Type B pancreatic cell (in vitro differentiated cells): ENCODE data around the gene LMO4. TPM values are rescaled to one million over a fixed set of nuclear protein-coding genes. Genes with fewer than 3 reads are reported as not detected.

Source experiments
- DNase-seq: peaks from one replicate; pipeline ENCODE4 v3.0.0; 2021; ENCODE audit warnings: mixed read lengths; ENCODE audit not compliant: unreplicated experiment; ENCODE audit errors: extremely low spot score
- H3K27ac Mint-ChIP-seq: 2 replicates; pipeline ENCODE4 v1.8.0; 2021; ENCODE audit warnings: mild to moderate bottlenecking, mixed read lengths
- H3K27me3 Mint-ChIP-seq: 2 replicates; pipeline ENCODE4 v1.8.0; 2021; ENCODE audit warnings: mixed read lengths
- H3K36me3 Mint-ChIP-seq: 2 replicates; pipeline ENCODE4 v1.8.0; 2021; ENCODE audit warnings: mixed read lengths
- H3K4me1 Mint-ChIP-seq: one replicate; pipeline ENCODE4 v1.8.0; 2021; ENCODE audit warnings: mixed read lengths; ENCODE audit not compliant: unreplicated experiment
- H3K4me3 Mint-ChIP-seq: 2 replicates; pipeline ENCODE4 v1.8.0; 2021; ENCODE audit warnings: mild to moderate bottlenecking, mixed read lengths
- H3K9me3 Mint-ChIP-seq: 2 replicates; pipeline ENCODE4 v1.8.0; 2021; ENCODE audit warnings: mixed read lengths
- total RNA-seq: library from RNA; stranded (reverse); gene quantifications from 2 replicates; pipeline ENCODE4 v1.2.1, GENCODE V29; 2021; ENCODE audit warnings: low replicate concordance
- TF ChIP-seq, protein P1 (sequence below): fragments of 200-600 bp; sonication (generic); conservative IDR thresholded peaks from 2 replicates; pipeline ENCODE4 v1.5.0; 2021; ENCODE audit warnings: antibody characterized with exemption, mild to moderate bottlenecking

LMO4 gene
- total RNA-seq, 1 donor from 2014 or later = 114 TPM

DNA sequence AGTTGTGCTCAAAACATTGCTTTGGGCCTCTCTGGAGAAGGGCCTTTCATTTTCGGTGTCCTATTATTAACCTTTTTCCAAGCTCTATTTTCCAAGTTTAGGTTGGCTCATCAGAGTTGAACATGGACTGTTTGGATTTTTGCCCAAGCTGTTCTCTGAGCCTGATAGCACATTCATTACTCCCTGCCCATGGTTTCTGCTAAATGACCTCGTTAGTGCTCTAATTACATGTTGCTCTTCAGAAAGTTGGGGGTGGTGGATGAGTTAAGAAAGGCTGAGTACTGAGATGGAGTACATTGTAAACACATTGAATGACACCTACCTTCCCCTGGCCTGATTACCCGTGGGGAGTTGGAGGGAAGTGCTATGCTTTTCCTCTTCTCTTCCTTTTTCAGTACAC, 38.9 kb downstream of the LMO4 start:
- Mint-ChIP-seq H3K9me3 (peaks cover 7% of the 10 kb centered on the region), H3K4me1 (peaks cover 22% of the 10 kb centered on the region), H3K36me3 (peaks cover 11% of the 10 kb centered on the region), H3K27ac (no peak overlapping the region), H3K4me3 (no peak overlapping the region), H3K27me3 (no peaks in the 10 kb centered on the region)
- TF ChIP-seq, protein P1, sequence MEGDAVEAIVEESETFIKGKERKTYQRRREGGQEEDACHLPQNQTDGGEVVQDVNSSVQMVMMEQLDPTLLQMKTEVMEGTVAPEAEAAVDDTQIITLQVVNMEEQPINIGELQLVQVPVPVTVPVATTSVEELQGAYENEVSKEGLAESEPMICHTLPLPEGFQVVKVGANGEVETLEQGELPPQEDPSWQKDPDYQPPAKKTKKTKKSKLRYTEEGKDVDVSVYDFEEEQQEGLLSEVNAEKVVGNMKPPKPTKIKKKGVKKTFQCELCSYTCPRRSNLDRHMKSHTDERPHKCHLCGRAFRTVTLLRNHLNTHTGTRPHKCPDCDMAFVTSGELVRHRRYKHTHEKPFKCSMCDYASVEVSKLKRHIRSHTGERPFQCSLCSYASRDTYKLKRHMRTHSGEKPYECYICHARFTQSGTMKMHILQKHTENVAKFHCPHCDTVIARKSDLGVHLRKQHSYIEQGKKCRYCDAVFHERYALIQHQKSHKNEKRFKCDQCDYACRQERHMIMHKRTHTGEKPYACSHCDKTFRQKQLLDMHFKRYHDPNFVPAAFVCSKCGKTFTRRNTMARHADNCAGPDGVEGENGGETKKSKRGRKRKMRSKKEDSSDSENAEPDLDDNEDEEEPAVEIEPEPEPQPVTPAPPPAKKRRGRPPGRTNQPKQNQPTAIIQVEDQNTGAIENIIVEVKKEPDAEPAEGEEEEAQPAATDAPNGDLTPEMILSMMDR = no peak
- DNase-seq = no peak

DNA sequence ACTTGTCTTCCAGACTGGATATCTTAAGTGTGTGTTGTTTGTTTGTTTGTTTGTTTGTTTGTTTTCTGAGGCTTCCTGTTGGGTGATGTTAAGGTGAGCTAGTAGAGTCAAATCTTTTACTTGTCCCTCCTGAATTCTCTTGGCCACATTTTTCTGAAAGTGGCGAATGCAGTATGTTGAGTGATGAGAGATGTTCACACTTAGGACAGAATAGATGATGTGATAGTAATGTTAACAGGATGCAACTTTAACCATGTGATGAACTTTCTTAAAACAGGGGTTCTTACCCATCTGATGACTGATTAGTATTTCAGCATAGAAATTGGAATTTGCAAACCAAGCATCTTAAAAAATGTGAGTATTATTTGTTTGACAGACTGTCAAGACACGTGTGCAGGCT, 40.2 kb downstream of the LMO4 start:
- Mint-ChIP-seq H3K36me3 (peaks cover 11% of the 10 kb centered on the region), H3K4me3 (no peak overlapping the region), H3K4me1 (peaks cover 22% of the 10 kb centered on the region), H3K27ac (no peak overlapping the region), H3K9me3 (peaks cover 9% of the 10 kb centered on the region), H3K27me3 (no peaks in the 10 kb centered on the region)
- TF ChIP-seq, protein P1 = no peak
- DNase-seq = no peak

DNA sequence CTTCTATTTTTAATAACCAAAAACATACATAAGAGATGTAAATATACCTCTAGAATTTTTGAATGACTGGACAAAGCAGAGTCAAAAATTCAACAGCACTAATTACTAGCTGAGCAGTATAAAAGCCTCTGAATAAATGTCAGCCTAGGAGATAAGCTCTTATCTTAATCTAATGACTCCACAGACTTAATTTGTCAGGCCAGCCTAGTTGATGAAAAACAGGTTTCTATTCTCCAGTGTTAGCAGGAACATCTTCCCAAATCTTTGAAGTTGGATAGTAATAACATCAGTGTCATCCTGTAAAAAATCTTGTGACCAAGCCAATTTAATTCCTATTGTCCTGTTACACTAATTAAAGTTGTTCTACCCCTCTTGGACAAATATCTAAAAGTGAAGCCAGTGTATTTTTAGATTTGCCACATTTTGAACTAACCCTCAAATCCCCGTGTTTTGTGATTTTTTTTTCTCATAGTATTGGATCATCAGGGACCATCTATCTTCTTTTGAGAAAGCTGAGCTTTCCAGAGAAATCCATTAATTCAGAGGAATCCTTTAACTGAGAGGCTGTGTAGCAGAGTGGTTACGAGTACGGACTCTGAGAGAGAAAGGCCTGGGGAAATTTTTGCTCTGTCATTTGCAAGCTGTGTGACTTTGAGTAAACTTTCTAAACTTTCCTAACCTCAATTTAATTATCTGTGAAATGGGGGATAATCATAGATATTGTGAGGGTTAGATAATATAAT, 41.2 kb downstream of the LMO4 start:
- peaks cover 22% of the 10 kb centered on the region for H3K4me1 Mint-ChIP-seq
- no peak overlapping the region for H3K4me3 Mint-ChIP-seq
- TF ChIP-seq, protein P1 = no peak

DNA sequence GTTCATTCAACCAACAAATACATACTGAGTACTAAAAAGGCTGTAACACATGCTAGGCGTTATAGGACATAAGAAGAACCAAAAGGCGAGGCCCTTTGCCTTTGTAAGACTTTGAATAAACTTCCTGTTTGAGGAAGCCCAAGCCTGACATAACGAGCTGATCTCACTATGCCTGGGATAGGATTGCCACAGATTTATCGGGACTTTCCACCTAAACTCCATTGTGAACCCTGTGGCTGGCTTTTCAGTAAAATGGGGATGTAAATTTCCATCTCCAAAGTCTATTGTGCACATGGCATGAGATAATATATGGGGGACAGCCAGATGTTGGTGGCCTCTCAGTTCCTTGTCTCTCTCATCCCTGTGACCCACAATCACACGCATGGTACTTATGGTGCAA, 41.9 kb downstream of the LMO4 start:
- no peak overlapping the region for H3K4me3 Mint-ChIP-seq
- TF ChIP-seq, protein P1 = no peak
- no peak overlapping the region for H3K27ac Mint-ChIP-seq
- H3K36me3 Mint-ChIP-seq = peaks cover 14% of the 10 kb centered on the region
- H3K27me3 Mint-ChIP-seq = no peaks in the 10 kb centered on the region
- no peak for DNase-seq
- peaks cover 12% of the 10 kb centered on the region for H3K9me3 Mint-ChIP-seq
- peaks cover 22% of the 10 kb centered on the region for H3K4me1 Mint-ChIP-seq

More for the DNA sequence above, 41.2 kb downstream of the LMO4 start:
- H3K27me3 Mint-ChIP-seq = no peaks in the 10 kb centered on the region
- H3K9me3 Mint-ChIP-seq = peaks cover 9% of the 10 kb centered on the region
- no peak overlapping the region for H3K27ac Mint-ChIP-seq
- no peak for DNase-seq
- peaks cover 11% of the 10 kb centered on the region for H3K36me3 Mint-ChIP-seq

DNA sequence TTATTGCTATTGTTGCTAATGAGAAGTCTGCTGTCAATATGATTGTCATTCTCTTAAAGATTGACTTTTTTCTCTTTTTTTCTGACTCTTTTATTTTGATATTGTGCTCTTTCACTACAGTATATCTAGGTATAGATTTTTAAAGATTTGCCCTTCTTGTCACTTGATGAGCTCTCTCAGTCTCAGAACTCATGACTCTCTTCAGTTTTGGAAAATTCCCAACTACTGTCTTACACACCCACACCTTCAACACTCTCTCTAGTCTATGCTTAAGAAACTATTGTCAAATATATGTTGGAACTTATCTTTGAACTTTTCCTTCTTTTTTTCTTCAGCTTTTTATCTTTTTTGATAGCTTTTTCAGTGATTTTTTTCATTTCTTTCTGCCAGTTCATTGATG, 50.6 kb downstream of the LMO4 start:
- TF ChIP-seq, protein P1 = no peak
- Mint-ChIP-seq H3K27me3 (no peaks in the 10 kb centered on the region), H3K4me1 (no peaks in the 10 kb centered on the region), H3K36me3 (peaks cover 10% of the 10 kb centered on the region), H3K9me3 (peaks cover 16% of the 10 kb centered on the region), H3K27ac (no peak overlapping the region), H3K4me3 (no peak overlapping the region)
- DNase-seq = no peak
